Lower lobe of right lung (tissue), 2 donors: Measurements from ENCODE around the gene ATPAF1. TPM values are rescaled to one million over a fixed set of nuclear protein-coding genes. Genes with fewer than 3 reads are reported as not detected.

ENCODE experiments used
- ATAC-seq, 2 donors: fragments of 200-7000 bp; cut with Tn5 transposase; one replicate each; pipeline ENCODE4 v1.9.1; 2020 to 2022; ENCODE audit warnings: mild to moderate bottlenecking in 2 of 2, moderate library complexity in 2 of 2
- DNase-seq: peaks from one replicate; pipeline ENCODE4 v3.0.0-alpha.2; 2020
- H3K27ac ChIP-seq: fragments of 200-600 bp; one replicate; pipeline ENCODE4 v1.8.0; 2022
- H3K27me3 ChIP-seq: fragments of 200-600 bp; one replicate; pipeline ENCODE4 v1.8.0; 2022; ENCODE audit warnings: low read depth
- H3K36me3 ChIP-seq: fragments of 200-600 bp; one replicate; pipeline ENCODE4 v1.8.0; 2022; ENCODE audit warnings: mild to moderate bottlenecking
- H3K4me1 ChIP-seq: fragments of 200-600 bp; one replicate; pipeline ENCODE4 v1.8.0; 2022
- H3K4me3 ChIP-seq: fragments of 200-600 bp; one replicate; pipeline ENCODE4 v1.8.0; 2022; ENCODE audit warnings: mild to moderate bottlenecking
- H3K9me3 ChIP-seq: fragments of 200-600 bp; one replicate; pipeline ENCODE4 v1.8.0; 2022
- intact Hi-C: fragments of 100-400 bp; cut with DNase I; formaldehyde crosslinking; loops from one replicate; pipeline ENCODE4 v1.11.0; 2022
- total RNA-seq: library from RNA; stranded (reverse); fragmentation: NEBNext Ultra II Directional; extraction: Animal tissue kit (Norgen Biotek cat#: 25700); gene quantifications from one replicate; pipeline ENCODE4 v1.2.1, GENCODE V29; 2021
- TF ChIP-seq, protein P1 (sequence below): fragments of 200-600 bp; IDR thresholded peaks from one replicate; pipeline ENCODE4 v1.8.0; 2022; ENCODE audit warnings: antibody characterized with exemption, mild to moderate bottlenecking
- donor health status: DM: no; HTN: yes; CAD: no; lungs with severe emphysema.

ATPAF1 gene
- total RNA-seq, 1 donor from 2014 or later, result 34.9 TPM

DNA sequence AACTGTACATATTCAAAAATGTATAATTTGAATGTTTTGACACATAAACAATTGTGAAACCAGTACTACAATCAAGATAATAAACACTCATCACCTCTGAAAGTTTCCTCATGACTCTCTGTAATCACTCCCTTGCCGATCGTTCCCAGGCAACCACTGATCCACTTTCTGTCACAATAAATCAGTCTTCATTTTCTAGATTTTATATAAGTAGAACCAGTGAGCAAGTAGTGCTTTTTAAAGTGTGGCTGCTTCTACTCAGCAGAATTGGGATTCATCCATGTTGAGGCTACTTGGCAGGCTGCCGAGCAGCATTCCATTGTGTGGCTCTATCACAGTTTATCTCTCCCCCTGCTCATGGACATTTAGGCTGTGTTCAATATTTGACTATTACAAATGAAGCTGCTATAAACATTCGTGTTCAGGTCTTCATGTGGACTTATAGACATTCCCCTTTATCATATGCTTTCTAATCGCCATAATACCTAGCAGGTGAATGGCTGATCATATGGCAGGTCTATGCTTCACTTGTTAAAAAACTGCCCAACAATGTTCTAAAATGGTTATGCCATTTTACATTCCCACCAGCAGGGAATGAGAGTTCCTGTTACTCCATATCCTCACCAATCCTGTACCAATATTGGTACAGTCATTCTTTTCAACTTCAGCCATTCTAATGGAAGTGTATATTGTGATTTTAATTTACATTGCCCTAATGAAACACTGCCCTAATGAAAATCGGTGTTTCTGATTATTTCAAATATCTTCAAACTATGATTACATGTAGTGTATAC is 24.0 kb upstream of the ATPAF1 start:
- no peak overlapping the region for H3K27ac ChIP-seq
- DNase-seq (no peak), ATAC-seq (no peak)
- intact Hi-C loops, result no loop called here
- H3K36me3 ChIP-seq, result peaks cover 75% of the 10 kb centered on the region
- H3K27me3 ChIP-seq, result no peaks in the 10 kb centered on the region
- H3K9me3 ChIP-seq, result no peaks in the 10 kb centered on the region
- peaks cover 10% of the 10 kb centered on the region for H3K4me1 ChIP-seq
- TF ChIP-seq, protein P1, sequence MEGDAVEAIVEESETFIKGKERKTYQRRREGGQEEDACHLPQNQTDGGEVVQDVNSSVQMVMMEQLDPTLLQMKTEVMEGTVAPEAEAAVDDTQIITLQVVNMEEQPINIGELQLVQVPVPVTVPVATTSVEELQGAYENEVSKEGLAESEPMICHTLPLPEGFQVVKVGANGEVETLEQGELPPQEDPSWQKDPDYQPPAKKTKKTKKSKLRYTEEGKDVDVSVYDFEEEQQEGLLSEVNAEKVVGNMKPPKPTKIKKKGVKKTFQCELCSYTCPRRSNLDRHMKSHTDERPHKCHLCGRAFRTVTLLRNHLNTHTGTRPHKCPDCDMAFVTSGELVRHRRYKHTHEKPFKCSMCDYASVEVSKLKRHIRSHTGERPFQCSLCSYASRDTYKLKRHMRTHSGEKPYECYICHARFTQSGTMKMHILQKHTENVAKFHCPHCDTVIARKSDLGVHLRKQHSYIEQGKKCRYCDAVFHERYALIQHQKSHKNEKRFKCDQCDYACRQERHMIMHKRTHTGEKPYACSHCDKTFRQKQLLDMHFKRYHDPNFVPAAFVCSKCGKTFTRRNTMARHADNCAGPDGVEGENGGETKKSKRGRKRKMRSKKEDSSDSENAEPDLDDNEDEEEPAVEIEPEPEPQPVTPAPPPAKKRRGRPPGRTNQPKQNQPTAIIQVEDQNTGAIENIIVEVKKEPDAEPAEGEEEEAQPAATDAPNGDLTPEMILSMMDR, result no peak
- no peak overlapping the region for H3K4me3 ChIP-seq

GRCh38 chr1:46690931-46691421 is 22.8 kb upstream of the ATPAF1 start:
- Histone ChIP-seq H3K4me1 (peaks cover 17% of the 10 kb centered on the region), H3K9me3 (no peaks in the 10 kb centered on the region), H3K27ac (no peak overlapping the region), H3K27me3 (no peaks in the 10 kb centered on the region), H3K4me3 (no peak overlapping the region), H3K36me3 (peaks cover 74% of the 10 kb centered on the region)
- ATAC-seq (no peak), DNase-seq (no peak)
- intact Hi-C loops, result no loop called here
- TF ChIP-seq, protein P1, result no peak

DNA sequence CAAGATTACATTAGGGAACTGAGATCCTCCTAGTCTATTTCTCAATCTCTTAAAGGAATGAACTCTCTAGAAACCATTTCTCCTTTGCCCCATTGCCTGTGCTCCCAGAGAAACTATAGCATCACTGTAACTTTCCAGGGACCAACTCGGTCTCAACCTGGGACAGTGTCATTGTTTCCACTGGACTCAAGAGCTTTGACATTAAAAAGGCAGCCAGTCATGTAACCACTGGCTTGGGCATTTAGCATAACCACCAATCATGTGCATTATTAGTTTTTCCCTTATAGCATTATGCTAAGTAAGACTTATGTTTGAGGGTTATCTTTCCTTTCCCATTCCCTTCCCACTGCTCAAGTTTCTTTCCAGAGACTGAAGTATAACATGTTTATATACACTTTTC is 21.7 kb upstream of the ATPAF1 start:
- no peaks in the 10 kb centered on the region for H3K27me3 ChIP-seq
- H3K36me3 ChIP-seq, result peaks cover 72% of the 10 kb centered on the region

DNA sequence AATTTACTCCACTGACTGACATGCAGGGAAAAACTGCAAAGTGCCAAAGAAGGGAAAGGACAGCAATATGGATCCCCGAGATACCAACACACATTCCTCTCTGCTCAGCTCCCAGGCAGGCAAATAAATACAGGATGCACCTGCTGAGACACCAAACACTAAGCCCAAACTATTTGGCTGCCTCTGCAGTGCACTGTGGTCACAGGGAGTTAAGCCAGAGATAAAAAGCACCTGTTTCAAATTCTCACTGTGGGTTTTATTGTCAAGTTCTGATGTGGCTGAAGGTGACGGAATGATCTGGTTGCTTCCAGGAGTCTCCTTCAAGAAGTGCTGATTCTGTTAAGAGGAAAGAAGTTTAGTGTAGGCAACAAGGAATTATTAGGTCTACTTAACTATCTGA is 21.2 kb upstream of the ATPAF1 start:
- intact Hi-C loops, result no loop called here
- no peak overlapping the region for H3K27ac ChIP-seq
- H3K36me3 ChIP-seq, result peaks cover 77% of the 10 kb centered on the region
- ATAC-seq, result no peak
- H3K27me3 ChIP-seq, result no peaks in the 10 kb centered on the region
- TF ChIP-seq, protein P1, result no peak
- DNase-seq, result no peak
- no peak overlapping the region for H3K4me3 ChIP-seq
- no peaks in the 10 kb centered on the region for H3K9me3 ChIP-seq
- peaks cover 17% of the 10 kb centered on the region for H3K4me1 ChIP-seq

More for the DNA sequence above, 21.7 kb upstream of the ATPAF1 start:
- Histone ChIP-seq H3K4me1 (peaks cover 17% of the 10 kb centered on the region), H3K4me3 (no peak overlapping the region), H3K27ac (no peak overlapping the region), H3K9me3 (no peaks in the 10 kb centered on the region)
- no peak for DNase-seq
- TF ChIP-seq, protein P1, result no peak
- ATAC-seq, result no peak
- intact Hi-C loops, result no loop called here

DNA sequence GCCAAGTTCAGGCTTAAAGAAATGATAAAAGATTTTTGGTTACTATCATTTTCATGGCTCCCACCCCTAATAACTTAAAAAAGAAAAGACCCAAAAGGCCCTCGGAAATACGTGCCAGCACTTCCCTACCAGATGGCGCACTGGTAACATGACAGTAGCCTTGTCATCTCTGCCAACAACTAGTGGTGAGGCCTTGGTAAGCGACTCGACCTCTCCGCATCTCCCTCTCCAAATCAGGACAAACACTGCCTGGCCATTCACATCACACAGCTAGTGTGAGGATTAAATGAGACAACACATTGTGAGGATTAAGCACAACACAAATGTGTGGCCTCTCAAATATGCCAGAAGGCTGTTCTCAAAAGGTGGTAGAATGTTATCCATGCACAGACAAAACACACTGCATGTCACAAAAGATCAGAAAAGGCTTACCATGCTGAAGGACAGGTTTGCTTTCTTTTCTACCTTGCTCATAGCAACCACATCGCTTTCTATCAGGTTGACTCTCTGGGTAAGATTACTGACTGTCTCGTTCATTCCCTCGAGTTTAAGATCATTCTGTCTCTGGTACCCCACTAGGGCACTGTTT is 19.9 kb upstream of the ATPAF1 start:
- DNase-seq (no peak), ATAC-seq (no peak)
- intact Hi-C loops, result no loop called here
- H3K27me3 ChIP-seq, result no peaks in the 10 kb centered on the region
- H3K4me1 ChIP-seq, result peaks cover 17% of the 10 kb centered on the region
- H3K27ac ChIP-seq, result no peak overlapping the region
- H3K4me3 ChIP-seq, result no peak overlapping the region
- peaks cover 90% of the 10 kb centered on the region for H3K36me3 ChIP-seq
- H3K9me3 ChIP-seq, result no peaks in the 10 kb centered on the region
- TF ChIP-seq, protein P1, result no peak
